C1 segment of cervical spinal cord (tissue), 14 donors: ENCODE results near the gene POLR1A.

Source experiments
- DNase-seq, 14 donors: peaks; one replicate each; lab custom pipeline; 2025; lab: John Stamatoyannopoulos, UW

The POLR1A gene

GRCh38 chr2:85981579-85982247 lies 124.0 kb downstream of the POLR1A start:
- no peak for DNase-seq

- no peak for DNase-seq
Observed at GRCh38 chr2:85978883-85979780, 126.6 kb downstream of the POLR1A start.

GRCh38 chr2:85976106-85976920 lies 129.4 kb downstream of the POLR1A start:
- no peak for DNase-seq

- no peak for DNase-seq
Observed at GRCh38 chr2:85975581-85975980, 130.1 kb downstream of the POLR1A start.

GRCh38 chr2:85974390-85974789 lies 131.3 kb downstream of the POLR1A start:
- no peak for DNase-seq

- DNase-seq, result no peak
Observed at GRCh38 chr2:85972355-85972754, 133.3 kb downstream of the POLR1A start.

DNA sequence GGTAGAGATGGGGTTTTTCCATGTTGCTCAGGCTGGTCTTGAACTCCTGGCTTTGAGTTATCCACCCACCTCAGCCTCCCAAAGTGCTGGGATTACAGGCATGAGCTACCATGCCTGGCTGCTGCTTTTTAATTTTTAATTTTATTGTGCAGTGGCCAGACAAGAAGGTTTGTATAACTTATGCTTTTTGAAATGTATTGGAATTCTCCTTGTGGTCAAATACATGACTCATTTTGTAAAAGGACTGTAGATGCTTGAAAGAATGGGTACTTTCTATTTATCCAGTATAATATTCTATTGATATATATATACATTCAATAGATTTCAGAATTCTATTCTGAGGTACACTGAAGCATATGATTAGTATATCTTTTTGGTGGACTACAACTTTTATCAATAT lies 134.3 kb downstream of the POLR1A start:
- DNase-seq, result no peak
